RWPE2 (cell line): ENCODE results near the gene LINC01488.

ENCODE experiments used
- ATAC-seq: fragments of 200-7000 bp; cut with Tn5 transposase; 3 replicates; pipeline ENCODE4 v1.9.1; 2021; ENCODE audit warnings: low read depth
- DNase-seq: peaks from one replicate; pipeline ENCODE4 v3.0.0-alpha.2; 2020; ENCODE audit warnings: low spot score
- H3K27ac ChIP-seq: fragments of 450-650 bp; 2 replicates; pipeline ENCODE4 v1.5.1; 2017; ENCODE audit warnings: mild to moderate bottlenecking; ENCODE audit not compliant: poor library complexity, severe bottlenecking
- H3K27me3 ChIP-seq: fragments of 250-450 bp; sonication (Bioruptor Pico); 2 replicates; pipeline ENCODE4 v1.5.1; 2021; ENCODE audit warnings: mild to moderate bottlenecking, moderate library complexity; ENCODE audit not compliant: insufficient read depth, poor library complexity, severe bottlenecking
- H3K36me3 ChIP-seq: fragments of 250-450 bp; sonication (Bioruptor Pico); 2 replicates; pipeline ENCODE4 v1.5.1; 2020; ENCODE audit warnings: low read depth, mild to moderate bottlenecking, moderate library complexity
- H3K4me1 ChIP-seq: fragments of 250-450 bp; sonication (Bioruptor Pico); 2 replicates; pipeline ENCODE4 v1.5.1; 2021; ENCODE audit warnings: mild to moderate bottlenecking, moderate library complexity; ENCODE audit not compliant: insufficient read depth, poor library complexity, severe bottlenecking
- H3K4me3 ChIP-seq: fragments of 250-450 bp; sonication (Bioruptor Pico); 2 replicates; pipeline ENCODE4 v1.5.1; 2021; ENCODE audit warnings: mild to moderate bottlenecking, moderate library complexity; ENCODE audit not compliant: severe bottlenecking
- H3K9me3 ChIP-seq: fragments of 250-450 bp; sonication (Bioruptor Pico); 2 replicates; pipeline ENCODE4 v1.5.1; 2021; ENCODE audit warnings: mild to moderate bottlenecking, moderate library complexity; ENCODE audit not compliant: severe bottlenecking
- TF ChIP-seq, protein P1 (sequence below): fragments of 450-650 bp; IDR thresholded peaks from one replicate; pipeline ENCODE4 v1.5.1; 2017; ENCODE audit warnings: mild to moderate bottlenecking, moderate library complexity; ENCODE audit not compliant: poor library complexity, severe bottlenecking

The LINC01488 gene

DNA sequence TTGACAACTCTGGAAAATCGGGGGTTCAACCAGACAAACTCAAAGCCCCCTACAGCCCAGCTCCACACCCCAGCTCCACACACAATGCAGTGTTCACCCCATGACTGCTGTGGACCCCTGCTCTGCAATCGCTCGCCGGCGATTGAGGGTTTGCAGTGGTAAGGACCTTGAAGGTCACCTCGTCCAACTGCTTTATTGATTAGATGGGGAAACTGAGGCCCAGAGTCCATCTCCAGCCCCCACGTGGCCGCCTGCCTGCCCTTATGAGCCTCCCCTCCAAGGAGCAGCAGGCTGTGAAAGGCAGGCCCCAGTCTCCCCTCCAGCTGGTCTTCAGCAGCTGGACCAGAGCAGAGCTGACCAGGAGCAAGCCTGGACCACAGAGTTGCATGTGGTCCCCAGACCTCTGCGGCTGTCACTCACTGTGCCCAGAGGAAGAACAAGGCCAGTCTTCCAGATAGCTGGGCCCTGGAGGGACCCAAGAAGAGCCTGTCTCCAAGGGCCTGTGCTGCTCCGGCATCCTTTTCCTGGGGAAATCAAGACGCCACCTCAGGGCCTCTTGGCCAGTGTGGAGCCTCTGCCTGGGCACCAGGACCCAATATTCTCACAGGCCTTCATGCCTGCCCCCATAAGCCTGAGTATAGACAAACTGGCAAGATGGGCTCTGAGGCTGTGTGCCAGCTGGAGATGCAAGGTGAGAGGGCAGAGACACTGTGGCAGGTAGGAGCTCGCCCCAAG is 8.8 kb upstream of the LINC01488 start:
- TF ChIP-seq, protein P1, sequence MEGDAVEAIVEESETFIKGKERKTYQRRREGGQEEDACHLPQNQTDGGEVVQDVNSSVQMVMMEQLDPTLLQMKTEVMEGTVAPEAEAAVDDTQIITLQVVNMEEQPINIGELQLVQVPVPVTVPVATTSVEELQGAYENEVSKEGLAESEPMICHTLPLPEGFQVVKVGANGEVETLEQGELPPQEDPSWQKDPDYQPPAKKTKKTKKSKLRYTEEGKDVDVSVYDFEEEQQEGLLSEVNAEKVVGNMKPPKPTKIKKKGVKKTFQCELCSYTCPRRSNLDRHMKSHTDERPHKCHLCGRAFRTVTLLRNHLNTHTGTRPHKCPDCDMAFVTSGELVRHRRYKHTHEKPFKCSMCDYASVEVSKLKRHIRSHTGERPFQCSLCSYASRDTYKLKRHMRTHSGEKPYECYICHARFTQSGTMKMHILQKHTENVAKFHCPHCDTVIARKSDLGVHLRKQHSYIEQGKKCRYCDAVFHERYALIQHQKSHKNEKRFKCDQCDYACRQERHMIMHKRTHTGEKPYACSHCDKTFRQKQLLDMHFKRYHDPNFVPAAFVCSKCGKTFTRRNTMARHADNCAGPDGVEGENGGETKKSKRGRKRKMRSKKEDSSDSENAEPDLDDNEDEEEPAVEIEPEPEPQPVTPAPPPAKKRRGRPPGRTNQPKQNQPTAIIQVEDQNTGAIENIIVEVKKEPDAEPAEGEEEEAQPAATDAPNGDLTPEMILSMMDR, result no peak
- no peaks in the 10 kb centered on the region for H3K4me1 ChIP-seq
- H3K36me3 ChIP-seq, result no peaks in the 10 kb centered on the region
- no peak for ATAC-seq
- no peak overlapping the region for H3K27ac ChIP-seq
- no peak overlapping the region for H3K4me3 ChIP-seq
- no peaks in the 10 kb centered on the region for H3K9me3 ChIP-seq
- H3K27me3 ChIP-seq, result no peaks in the 10 kb centered on the region
- no peak for DNase-seq

DNA sequence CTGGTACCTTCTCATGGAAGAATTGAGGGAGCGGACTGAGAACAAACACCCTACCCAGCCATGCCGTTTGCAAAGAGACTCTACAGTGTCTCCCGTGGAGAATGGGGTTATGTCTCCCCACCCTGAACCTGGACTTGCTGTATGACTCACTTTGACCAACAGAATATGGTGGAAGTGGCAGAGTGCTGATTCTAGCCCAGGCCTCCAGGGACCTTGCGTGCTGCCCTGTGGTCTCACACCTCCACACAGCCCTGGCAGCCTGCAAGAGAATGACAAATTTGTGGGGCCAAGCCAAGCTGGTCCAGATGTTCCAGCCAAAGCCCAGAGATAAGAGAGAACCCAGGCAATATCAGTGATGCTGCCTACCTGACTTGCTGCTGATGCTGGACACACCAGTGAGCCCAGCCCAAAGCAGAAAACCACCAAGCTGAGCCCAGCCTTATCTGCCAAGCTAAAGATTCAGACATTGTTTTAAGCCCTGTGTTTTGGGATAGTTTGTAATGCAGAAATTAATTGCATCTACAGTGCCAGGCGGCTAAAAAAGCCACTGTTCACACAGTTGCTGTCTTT is 8.1 kb upstream of the LINC01488 start:
- no peak overlapping the region for H3K4me3 ChIP-seq
- H3K36me3 ChIP-seq, result no peaks in the 10 kb centered on the region
- no peaks in the 10 kb centered on the region for H3K27me3 ChIP-seq
- TF ChIP-seq, protein P1, result no peak
- DNase-seq, result no peak
- no peaks in the 10 kb centered on the region for H3K4me1 ChIP-seq
- no peak overlapping the region for H3K27ac ChIP-seq
- no peak for ATAC-seq
- H3K9me3 ChIP-seq, result no peaks in the 10 kb centered on the region

DNA sequence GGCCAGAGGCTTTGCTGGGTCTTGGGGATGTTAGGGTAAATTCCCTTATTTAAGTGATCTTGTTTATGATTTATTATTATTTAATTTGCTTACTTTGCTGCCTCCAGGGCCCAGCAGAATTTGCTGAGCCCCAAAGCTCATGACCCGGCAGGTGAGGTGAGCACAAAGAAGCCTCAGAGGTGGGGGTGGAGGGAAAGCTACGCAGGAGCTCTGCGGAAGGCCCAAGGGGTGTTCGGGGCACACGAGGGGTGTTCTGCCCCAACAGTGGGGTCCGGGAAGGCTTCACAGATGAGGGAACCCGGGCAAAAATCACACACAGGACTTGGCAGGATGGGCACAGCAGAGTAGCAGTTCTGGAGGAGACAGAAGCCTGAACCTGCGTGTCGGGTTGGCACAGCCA is 6.7 kb upstream of the LINC01488 start:
- TF ChIP-seq, protein P1, result no peak
- DNase-seq (no peak), ATAC-seq (no peak)
- Histone ChIP-seq H3K27ac (no peak overlapping the region), H3K27me3 (no peaks in the 10 kb centered on the region), H3K9me3 (no peaks in the 10 kb centered on the region), H3K36me3 (no peaks in the 10 kb centered on the region), H3K4me1 (peaks cover under 1% of the 10 kb centered on the region), H3K4me3 (no peak overlapping the region)

DNA sequence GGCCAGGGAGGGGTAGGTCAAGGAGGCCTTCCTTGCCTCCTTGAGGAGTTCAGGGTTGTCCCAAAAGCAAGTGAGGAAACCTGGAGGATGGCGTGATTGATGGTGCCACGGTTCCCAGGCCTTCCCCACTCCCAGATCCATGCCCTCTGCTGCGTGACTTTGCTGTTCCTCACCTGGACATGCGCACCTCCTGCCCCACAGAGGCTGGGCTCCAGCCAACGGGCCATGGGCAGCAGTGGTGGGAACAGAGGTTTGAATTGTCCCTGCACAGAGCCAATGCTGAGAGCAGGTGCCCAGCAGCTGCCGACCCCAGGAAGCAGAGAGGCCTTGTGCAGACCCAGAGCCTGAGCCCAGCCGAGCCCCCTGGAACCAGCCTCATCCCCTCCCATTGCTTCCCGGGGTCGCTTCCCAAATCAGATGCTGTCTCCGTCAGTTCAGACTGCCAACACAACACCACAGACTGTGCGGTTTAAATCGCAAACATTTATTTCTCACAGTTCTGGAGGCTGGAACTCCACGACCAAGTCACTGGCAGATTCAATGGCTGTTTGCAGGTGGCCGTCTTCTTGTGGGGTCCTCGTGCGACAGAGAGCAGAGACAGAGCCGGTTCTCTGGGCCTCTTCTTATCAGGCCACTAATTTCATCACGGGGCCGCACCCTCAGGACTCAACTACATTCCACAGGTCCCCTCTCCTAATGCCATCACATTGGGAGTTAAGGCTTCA is 6.2 kb upstream of the LINC01488 start:
- TF ChIP-seq, protein P1, result no peak
- Histone ChIP-seq H3K27me3 (no peaks in the 10 kb centered on the region), H3K36me3 (no peaks in the 10 kb centered on the region), H3K4me1 (peaks cover 6% of the 10 kb centered on the region), H3K9me3 (no peaks in the 10 kb centered on the region), H3K27ac (no peak overlapping the region), H3K4me3 (no peak overlapping the region)
- ATAC-seq (no peak), DNase-seq (no peak)
